BJ (cell line): ENCODE results near the gene CRB3. TPM values are rescaled to one million over a fixed set of nuclear protein-coding genes. Genes with fewer than 3 reads are reported as not detected.

Experiments used
- CTCF ChIA-PET: fragments of 350-600 bp; formaldehyde crosslinking; extraction: SDS; loops from one replicate; lab custom pipeline; 2021; ENCODE audit warnings: antibody characterized with exemption, inconsistent platforms; lab: Yijun Ruan, JAX
- POLR2A ChIA-PET: fragments of 300-600 bp; sonication (Branson Sonifier 250); formaldehyde crosslinking; extraction: SDS; loops from one replicate; lab custom pipeline; 2021; ENCODE audit warnings: antibody characterized with exemption; lab: Charles Lee
- DNase-seq: peaks from one replicate; pipeline ENCODE4 v3.0.0-alpha.2; 2011; ENCODE audit warnings: low read depth
- H3K27me3 ChIP-seq: 2 replicates; pipeline ENCODE4 v1.6.0; 2011; ENCODE audit warnings: low read length; ENCODE audit not compliant: control insufficient read depth, insufficient read depth
- H3K36me3 ChIP-seq: 2 replicates; pipeline ENCODE4 v1.5.1; 2011; ENCODE audit warnings: low read length; ENCODE audit not compliant: control insufficient read depth, insufficient read depth
- H3K4me3 ChIP-seq: 2 replicates; pipeline ENCODE4 v1.5.1; 2011; ENCODE audit warnings: low read depth, mild to moderate bottlenecking, control low read depth, low read length
- CTCF ChIP-seq: IDR thresholded peaks from 2 replicates; pipeline ENCODE4 v1.5.1; 2011; ENCODE audit warnings: low read depth, mild to moderate bottlenecking, control low read depth, inconsistent platforms, low read length, moderate library complexity; ENCODE audit not compliant: insufficient read depth
- polyA minus RNA-seq: library from RNA; depleted of rRNA, polyadenylated mRNA; stranded (reverse); fragments of >200 nt; gene quantifications from 2 replicates; pipeline ENCODE4 v1.2.3, GENCODE V29; 2011; rRNA and poly(A)+ RNA removed
- polyA plus RNA-seq: library from polyadenylated mRNA; depleted of rRNA; stranded (reverse); fragments of >200 nt; gene quantifications from 2 replicates; pipeline ENCODE4 v1.2.3, GENCODE V29; 2011; rRNA removed

CRB3 gene
- not detected in 2 replicates for polyA plus RNA-seq
- polyA minus RNA-seq = not detected in 2 replicates

GRCh38 chr19:6464070-6464873 is at the start of gene CRB3:
Gene CRB3 (plus strand): TSS chr19:6464271. CDS start chr19:6464702, 431 bp downstream.
- Histone ChIP-seq H3K27me3 (peaks cover 8% of the 10 kb centered on the region), H3K36me3 (no peaks in the 10 kb centered on the region), H3K4me3 (no peak within 1 kb of the TSS)
- ChIA-PET CTCF (no interaction called here), POLR2A (no interaction called here)
- no peak for TF ChIP-seq CTCF
- DNase-seq = no peak

- TF ChIP-seq CTCF = no peak
- ChIA-PET POLR2A (no interaction called here), CTCF (no interaction called here)
- peaks cover 49% of the 10 kb centered on the region for H3K36me3 ChIP-seq
- H3K4me3 ChIP-seq = no peak overlapping the region
- no peaks in the 10 kb centered on the region for H3K27me3 ChIP-seq
- no peak for DNase-seq
Observed at GRCh38 chr19:6414793-6415590, 49.1 kb upstream of the CRB3 start.

- Histone ChIP-seq H3K27me3 (no peaks in the 10 kb centered on the region), H3K36me3 (peaks cover 55% of the 10 kb centered on the region), H3K4me3 (no peak overlapping the region)
- ChIA-PET POLR2A (no interaction called here), CTCF (no interaction called here)
- TF ChIP-seq CTCF = no peak
- no peak for DNase-seq
Observed at GRCh38 chr19:6415591-6416190, 48.4 kb upstream of the CRB3 start.

GRCh38 chr19:6416658-6417405 is 47.2 kb upstream of the CRB3 start:
- Histone ChIP-seq H3K27me3 (no peaks in the 10 kb centered on the region), H3K4me3 (no peak overlapping the region), H3K36me3 (peaks cover 61% of the 10 kb centered on the region)
- DNase-seq = no peak
- ChIA-PET POLR2A (interaction anchor here (0.6 kb wide), 1 partner anchor 23 kb away, joined by 3 read pairs; no protein-coding TSS in a partner anchor), CTCF (interaction anchor here (1.2 kb wide), 1 partner anchor 24 kb away, joined by 3 read pairs; the partner anchor contains the start of gene GTF2F1)
- no peak for TF ChIP-seq CTCF
